ENCODE measurements around the gene FLVCR2.

GRCh38 chr14:75647640-75648039 is 69.2 kb downstream of the FLVCR2 start:
- TF ChIP-seq EP300 (IDR thresholded peaks at IDR 0.05) (no peak), POLR2A (IDR thresholded peaks at IDR 0.05) (no peak), POLR2AphosphoS5 (IDR thresholded peaks at IDR 0.05) (no peak)
